NCI-H2029 treated with DMSO at 0.1 percent for 48 hours (cell line): ENCODE data around the gene PRKG1.

Experiments used
- DNase-seq: peaks from one replicate; lab custom pipeline; 2025; lab: John Stamatoyannopoulos, UW

Gene PRKG1

DNA sequence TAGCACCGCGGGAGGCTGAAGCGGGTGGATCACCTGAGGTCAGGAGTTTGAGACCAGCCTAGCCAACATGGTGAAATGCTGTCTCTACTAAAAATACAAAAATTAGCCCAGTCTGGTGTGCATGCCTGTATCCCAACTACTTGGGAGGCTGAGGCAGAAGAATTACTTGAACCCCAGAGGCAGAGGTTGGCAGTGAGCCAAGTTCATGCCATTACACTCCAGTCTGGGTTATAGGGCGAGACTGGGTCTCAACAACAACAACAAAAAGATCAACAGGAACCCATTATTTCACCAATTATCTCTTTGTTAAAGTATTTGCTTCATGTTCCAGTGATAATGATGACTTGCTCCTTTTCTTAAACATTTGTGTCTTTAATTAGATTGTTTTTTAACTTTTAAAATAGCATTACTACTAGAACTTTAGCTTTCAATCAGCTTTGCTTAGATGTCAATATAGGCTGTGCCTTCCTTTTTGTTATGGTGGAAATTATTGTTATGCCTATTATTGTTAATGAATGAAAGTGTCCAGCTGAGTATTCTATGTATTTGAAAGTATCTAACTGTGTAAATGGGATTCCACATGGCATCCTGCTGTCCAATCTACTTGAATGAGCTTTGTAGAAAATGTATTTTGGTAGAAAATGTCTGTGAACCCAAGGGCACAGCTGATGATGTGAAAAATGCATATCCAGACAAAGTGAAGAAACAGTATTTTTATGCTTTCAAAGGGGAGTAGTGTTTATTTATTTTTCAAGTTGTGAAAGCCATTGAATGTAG lies 686.8 kb downstream of the PRKG1 start:
- DNase-seq: no peak

DNA sequence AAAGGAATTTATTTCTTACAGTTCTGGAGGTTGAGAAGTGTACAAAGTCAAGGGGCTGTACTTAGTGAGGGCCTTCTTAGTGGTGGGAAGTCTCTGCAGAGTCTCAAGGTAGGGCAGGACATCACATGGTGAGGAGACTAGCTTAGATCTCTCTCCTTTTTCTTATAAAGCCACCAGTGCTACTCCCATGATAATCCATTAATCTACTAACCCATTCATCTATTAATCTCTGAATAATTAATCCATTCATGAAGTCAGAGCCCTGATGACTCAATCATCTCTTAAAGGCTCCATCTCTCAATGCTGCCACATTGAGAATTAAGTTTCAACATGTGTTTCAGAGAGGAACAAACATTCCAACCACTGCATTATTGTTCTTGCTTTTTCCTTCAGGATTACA lies 689.5 kb downstream of the PRKG1 start:
- DNase-seq: no peak

DNA sequence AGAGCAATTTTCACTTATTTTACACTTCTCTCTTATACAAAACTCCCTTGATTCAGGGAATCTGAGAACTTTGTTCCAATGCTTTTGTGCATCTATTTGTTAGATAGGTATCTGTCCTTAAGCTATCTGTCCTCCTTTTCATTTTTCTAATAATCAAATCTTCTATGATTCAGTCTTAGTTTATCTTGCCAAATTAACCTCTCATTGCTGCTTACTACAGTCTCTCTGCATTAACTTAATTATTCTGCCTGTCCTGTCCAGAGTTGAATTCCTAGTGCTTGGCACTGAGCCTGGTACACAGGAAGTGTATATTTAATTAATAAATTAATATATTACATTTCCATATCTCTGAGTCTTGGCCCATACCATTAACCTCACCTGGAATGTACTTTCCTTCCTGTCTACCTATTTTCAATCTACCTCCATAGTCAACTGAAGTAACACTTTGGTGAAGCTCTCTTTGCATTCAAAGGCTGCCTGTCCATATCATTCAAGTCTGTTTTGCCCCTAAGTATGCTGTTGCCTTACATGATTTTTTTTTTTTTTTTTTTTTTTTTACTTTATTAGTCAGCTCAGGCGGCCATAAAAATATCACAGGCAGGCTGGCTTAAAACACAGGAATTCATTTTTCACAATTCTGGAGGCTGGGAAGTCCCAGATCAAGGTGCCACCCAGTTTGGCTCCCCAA lies 691.1 kb downstream of the PRKG1 start:
- DNase-seq: no peak

DNA sequence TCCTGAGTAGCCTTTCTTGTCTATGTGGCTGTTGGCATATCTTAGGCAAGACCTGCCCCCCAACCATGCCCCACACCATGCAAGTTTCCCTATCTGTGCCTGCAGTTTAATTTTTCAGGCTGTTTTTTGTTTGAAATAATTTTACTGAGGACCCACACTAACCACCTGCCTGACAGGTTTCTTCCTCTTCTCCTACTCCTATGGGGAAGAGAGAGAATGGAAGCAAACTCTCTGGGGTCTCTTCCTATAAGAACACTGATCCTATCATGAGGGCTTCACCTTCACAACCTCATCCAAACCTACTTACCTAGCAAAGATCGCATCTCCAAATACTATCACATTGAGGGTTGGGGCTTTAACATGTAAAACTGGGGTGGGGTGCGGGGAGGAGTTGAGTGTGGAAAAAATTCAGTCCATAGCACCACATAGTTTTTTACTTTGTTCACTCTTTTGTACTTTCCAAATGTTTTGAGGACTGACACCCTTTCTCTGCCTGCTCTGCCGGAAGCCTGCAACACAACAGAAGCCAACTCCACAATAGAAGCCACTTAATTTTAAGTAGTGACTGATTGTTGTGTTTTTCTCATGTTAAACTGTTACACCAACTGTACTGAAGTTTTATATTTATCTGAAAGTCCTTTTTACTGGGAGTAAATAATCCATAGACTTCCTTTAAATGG lies 692.3 kb downstream of the PRKG1 start:
- DNase-seq: no peak

- no peak for DNase-seq
Measured at GRCh38 chr10:51767103-51767763, 692.9 kb downstream of the PRKG1 start.

- no peak for DNase-seq
Measured at GRCh38 chr10:51768886-51769465, 694.7 kb downstream of the PRKG1 start.

GRCh38 chr10:51770709-51771108 lies 696.4 kb downstream of the PRKG1 start:
- no peak for DNase-seq

- DNase-seq: no peak
Measured at GRCh38 chr10:51772387-51772786, 698.1 kb downstream of the PRKG1 start.

- no peak for DNase-seq
Measured at GRCh38 chr10:51773681-51774080, 699.4 kb downstream of the PRKG1 start.

DNA sequence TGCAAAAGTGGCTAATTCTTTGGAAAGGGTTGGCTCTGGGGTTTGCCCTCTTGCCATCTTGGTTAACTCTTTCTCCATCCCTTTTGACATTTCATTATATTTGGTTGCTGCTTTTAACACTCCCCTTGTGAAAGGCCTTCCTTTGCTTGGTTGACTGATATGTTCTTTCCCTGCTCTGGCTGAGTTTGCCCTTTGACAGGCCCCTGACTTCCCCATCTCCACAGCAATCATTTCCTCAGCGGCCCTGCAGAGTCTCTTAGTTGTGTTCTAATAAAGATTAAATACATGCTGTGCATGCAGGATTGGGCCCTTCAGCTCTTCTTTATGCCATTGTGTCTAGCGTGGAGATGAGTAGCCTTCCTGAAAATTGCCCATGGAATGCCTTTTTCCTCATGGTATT lies 709.7 kb downstream of the PRKG1 start:
- DNase-seq: no peak

- no peak for DNase-seq
Measured at GRCh38 chr10:51786016-51786683, 711.9 kb downstream of the PRKG1 start.

DNA sequence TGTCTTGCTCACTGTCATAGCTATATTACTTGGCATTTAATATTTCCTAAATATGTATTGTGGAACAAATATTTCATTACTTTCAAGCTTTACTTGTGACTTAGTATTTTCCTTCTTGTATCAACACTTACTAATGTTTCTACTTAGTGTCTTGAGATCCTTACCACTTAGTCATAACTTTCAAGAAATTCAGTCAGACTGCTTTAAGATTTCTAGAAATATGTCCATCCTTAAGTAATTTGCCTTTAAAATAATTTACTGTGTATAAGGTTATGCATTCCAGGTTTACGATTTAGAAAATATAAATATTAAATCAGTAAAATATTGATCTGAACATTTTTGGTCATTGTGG lies 712.4 kb downstream of the PRKG1 start:
- DNase-seq: no peak

DNA sequence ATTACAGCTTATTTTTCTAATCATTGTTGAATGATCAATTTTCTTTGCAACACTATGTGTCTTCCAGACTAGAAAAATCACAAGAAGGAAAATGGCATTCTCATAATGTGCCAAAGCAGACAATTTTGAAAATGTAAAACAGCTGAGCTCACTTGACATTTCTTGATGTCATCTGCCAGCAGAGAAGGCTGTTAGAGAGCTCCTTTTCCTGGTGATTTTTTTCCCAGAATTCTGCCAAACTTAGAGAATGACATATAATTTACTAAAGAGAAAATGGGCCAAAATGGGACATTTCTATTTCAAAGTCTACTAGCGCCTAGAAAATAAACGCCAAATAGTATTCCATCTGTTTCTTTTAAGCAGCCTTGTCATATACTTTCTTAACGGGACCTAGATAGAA lies 714.0 kb downstream of the PRKG1 start:
- no peak for DNase-seq

DNA sequence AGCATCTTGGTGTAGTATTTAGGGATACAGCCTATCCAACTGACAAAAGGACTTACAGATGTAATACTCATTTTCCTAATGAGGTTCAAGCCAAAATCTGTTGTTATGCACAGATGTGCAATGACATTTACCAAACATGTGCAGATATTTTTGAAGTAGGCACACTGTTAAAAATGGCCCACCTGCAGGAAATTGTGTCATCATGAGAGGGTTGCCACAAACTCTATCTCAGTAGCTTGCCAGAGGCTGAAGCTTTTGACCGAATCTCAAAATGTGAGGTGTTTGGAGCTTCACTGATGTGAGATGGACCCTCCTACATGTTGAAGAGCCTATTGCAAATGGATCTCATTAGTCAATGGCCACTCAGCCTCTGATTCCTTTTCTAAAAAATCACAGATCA lies 714.8 kb downstream of the PRKG1 start:
- no peak for DNase-seq

- DNase-seq: no peak
Measured at GRCh38 chr10:51789903-51790302, 715.6 kb downstream of the PRKG1 start.

DNA sequence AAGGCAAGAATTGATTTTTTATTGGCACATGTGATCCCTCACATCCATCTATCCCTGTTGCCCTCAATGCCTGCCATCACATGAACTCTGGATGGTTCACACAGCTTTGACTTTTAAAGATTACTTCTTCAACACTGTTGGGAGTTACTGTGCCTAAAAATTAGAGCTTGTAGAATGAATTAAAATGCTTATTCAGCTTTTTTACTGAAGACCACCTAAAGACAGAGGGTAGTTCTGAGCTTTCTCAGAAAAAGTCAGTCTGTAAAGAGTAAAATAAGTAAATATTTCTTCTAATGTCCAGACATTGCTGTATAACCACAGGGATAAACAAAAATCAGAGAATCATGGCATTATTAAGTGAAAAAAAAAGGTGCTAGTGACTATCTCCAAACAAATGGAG lies 718.4 kb downstream of the PRKG1 start:
- DNase-seq: no peak

GRCh38 chr10:51800121-51800520 lies 725.8 kb downstream of the PRKG1 start:
- DNase-seq: no peak

DNA sequence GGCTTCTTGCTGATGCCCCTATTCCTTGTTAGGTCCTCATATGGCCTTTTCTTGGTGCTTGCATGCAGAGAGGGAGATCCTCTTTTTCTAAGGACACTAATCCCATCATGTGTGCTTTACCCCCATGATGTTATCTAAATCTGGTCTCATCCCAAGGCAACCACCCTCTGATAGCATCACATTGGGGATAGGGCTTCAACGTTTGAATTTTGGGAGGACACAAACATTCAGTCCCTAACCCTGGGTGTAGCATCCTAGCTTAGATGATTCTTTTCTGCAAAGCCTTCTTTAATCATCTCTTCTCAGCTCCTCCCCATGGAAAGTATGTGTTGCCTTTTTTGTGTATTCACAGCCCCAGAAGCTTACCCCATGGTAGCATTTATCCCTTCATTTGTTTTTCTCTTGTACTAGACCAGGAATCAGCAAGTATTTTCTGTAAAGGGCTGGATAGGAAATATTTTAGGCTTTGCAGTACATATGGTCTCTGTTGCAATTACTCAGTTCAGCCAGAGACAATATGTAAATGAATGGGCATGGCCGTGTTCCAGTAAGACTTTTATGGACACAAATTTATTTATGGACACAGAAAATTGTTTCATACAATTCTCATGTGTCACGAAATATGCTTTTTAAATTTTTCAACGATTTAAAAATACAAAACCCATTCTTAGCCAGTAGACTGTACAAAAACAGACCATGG lies 726.6 kb downstream of the PRKG1 start:
- no peak for DNase-seq

DNA sequence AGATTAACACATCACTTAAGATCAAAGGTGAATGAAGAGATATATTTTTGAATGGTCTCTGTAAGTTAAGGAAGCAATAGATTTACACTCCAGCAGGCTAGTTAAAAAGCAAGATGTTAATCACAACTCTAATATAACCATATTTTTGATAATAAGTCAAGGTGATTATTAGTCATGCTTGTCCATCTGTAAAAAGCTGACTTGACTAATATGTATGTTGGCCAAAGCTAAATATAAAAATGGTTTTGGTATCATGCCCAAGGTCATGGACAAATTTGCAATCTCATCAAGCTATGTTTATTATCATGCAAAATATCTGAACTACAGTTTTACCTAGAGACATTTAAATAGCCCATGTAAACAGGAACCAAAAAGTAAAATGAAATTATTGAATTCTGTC lies 727.7 kb downstream of the PRKG1 start:
- no peak for DNase-seq

DNA sequence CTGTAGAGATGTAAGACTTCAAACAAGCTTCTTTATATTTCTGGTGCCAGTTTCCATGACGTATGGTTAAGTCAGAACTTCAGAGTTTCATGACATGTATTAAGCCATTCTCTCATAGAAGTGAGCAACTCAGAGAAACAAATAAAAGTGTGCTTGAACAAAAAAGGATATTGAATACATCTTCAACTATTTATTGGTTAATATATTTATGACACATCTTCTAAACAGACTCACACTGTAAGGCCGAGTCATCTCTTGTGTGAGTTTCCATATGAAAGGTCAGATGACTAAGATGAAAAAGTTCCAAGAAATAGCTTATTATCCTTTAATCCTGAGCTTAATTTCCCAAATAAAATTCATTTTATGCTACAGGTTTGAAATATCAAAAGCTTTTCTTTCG lies 730.6 kb downstream of the PRKG1 start:
- DNase-seq: no peak
